ENCODE results near the gene CACHD1.
"Not testable (repeated sequence)": the region's sequence is repeated elsewhere in the genome, so short reads cannot be mapped to it uniquely, and the experiment has no call there.

CACHD1 gene

GRCh38 chr1:64495878-64496277 is 25.9 kb downstream of the CACHD1 start:
- DNase-seq (ENCODE audit: low read depth in 1 of 2, low spot score in 1 of 2), result no peak

GRCh38 chr1:64496606-64497005 is 26.7 kb downstream of the CACHD1 start:
- DNase-seq (ENCODE audit: low read depth in 1 of 2, low spot score in 1 of 2), result no peak

GRCh38 chr1:64497088-64497883 is 27.4 kb downstream of the CACHD1 start:
- DNase-seq (ENCODE audit: low read depth in 1 of 2, low spot score in 1 of 2), result no peak

- DNase-seq (ENCODE audit: low read depth in 1 of 2, low spot score in 1 of 2), result no peak
Measured at GRCh38 chr1:64498325-64498724, 28.4 kb downstream of the CACHD1 start.

- no peak for DNase-seq (ENCODE audit: low read depth in 1 of 2, low spot score in 1 of 2)
Measured at GRCh38 chr1:64499011-64499410, 29.1 kb downstream of the CACHD1 start.

GRCh38 chr1:64499966-64500365 is 30.0 kb downstream of the CACHD1 start:
- no peak for DNase-seq (ENCODE audit: low read depth in 1 of 2, low spot score in 1 of 2)

- no peak for DNase-seq (ENCODE audit: low read depth in 1 of 2, low spot score in 1 of 2)
Measured at GRCh38 chr1:64502083-64502482, 32.2 kb downstream of the CACHD1 start.

- DNase-seq (ENCODE audit: low read depth in 1 of 2, low spot score in 1 of 2), result no peak
Measured at GRCh38 chr1:64502931-64503330, 33.0 kb downstream of the CACHD1 start.

- peak in 1 of 2 donors; percentile 7 for DNase-seq (ENCODE audit: low read depth in 1 of 2, low spot score in 1 of 2)
Measured at GRCh38 chr1:64505232-64505943, 35.5 kb downstream of the CACHD1 start.

GRCh38 chr1:64505944-64506655 is 36.2 kb downstream of the CACHD1 start:
- DNase-seq (ENCODE audit: low read depth in 1 of 2, low spot score in 1 of 2), result peak in 1 of 2 donors; percentile 7

- no peak for DNase-seq (ENCODE audit: low read depth in 1 of 2, low spot score in 1 of 2)
Measured at GRCh38 chr1:64508629-64509028, 38.7 kb downstream of the CACHD1 start.

GRCh38 chr1:64511044-64511443 is 41.1 kb downstream of the CACHD1 start:
- DNase-seq (ENCODE audit: low read depth in 1 of 2, low spot score in 1 of 2), result no peak

GRCh38 chr1:64512206-64512605 is 42.3 kb downstream of the CACHD1 start:
- not testable (repeated sequence) for DNase-seq (ENCODE audit: low read depth in 1 of 2, low spot score in 1 of 2)

GRCh38 chr1:64513545-64513944 is 43.6 kb downstream of the CACHD1 start:
- no peak for DNase-seq (ENCODE audit: low read depth in 1 of 2, low spot score in 1 of 2)

GRCh38 chr1:64514197-64514765 is 44.4 kb downstream of the CACHD1 start:
- no peak for DNase-seq (ENCODE audit: low read depth in 1 of 2, low spot score in 1 of 2)

- no peak for DNase-seq (ENCODE audit: low read depth in 1 of 2, low spot score in 1 of 2)
Measured at GRCh38 chr1:64515427-64515826, 45.5 kb downstream of the CACHD1 start.

GRCh38 chr1:64516301-64516700 is 46.4 kb downstream of the CACHD1 start:
- DNase-seq (ENCODE audit: low read depth in 1 of 2, low spot score in 1 of 2), result no peak

- no peak for DNase-seq (ENCODE audit: low read depth in 1 of 2, low spot score in 1 of 2)
Measured at GRCh38 chr1:64516803-64517568, 47.1 kb downstream of the CACHD1 start.

GRCh38 chr1:64517640-64518039 is 47.7 kb downstream of the CACHD1 start:
- no peak for DNase-seq (ENCODE audit: low read depth in 1 of 2, low spot score in 1 of 2)

- no peak for DNase-seq (ENCODE audit: low read depth in 1 of 2, low spot score in 1 of 2)
Measured at GRCh38 chr1:64518692-64519481, 49.0 kb downstream of the CACHD1 start.
